HG02870 (cell line): Measurements from ENCODE around the gene PGD.
A peak's percentile ranks its signal among the peaks of the same experiment; 100 is the strongest.
"Not testable (repeated sequence)": the region's sequence is repeated elsewhere in the genome, so short reads cannot be mapped to it uniquely, and the experiment has no call there.

Experiments
- ATAC-seq: cut with Tn5 transposase; IDR thresholded peaks from one replicate; pipeline ENCODE4 v1.9.1; 2021; ENCODE audit warnings: mild to moderate bottlenecking, moderate library complexity; ENCODE audit not compliant: unreplicated experiment

PGD gene

GRCh38 chr1:10398278-10398733, 558 bp upstream of the PGD start:
- ATAC-seq, result peak; percentile 28

- no peak for ATAC-seq
Observed at GRCh38 chr1:10399444-10399941, 629 bp downstream of the PGD start.

GRCh38 chr1:10400013-10400412, 1.1 kb downstream of the PGD start:
- ATAC-seq, result no peak

GRCh38 chr1:10401281-10401680, 2.4 kb downstream of the PGD start:
- no peak for ATAC-seq

- no peak for ATAC-seq
Observed at GRCh38 chr1:10402729-10403274, 3.9 kb downstream of the PGD start.

GRCh38 chr1:10407201-10407600, 8.3 kb downstream of the PGD start:
- ATAC-seq, result no peak

- ATAC-seq, result no peak
Observed at GRCh38 chr1:10415211-10415930, 16.5 kb downstream of the PGD start.

GRCh38 chr1:10415967-10416366, 17.1 kb downstream of the PGD start:
- ATAC-seq, result not testable (repeated sequence)

GRCh38 chr1:10418741-10419140, 19.9 kb downstream of the PGD start:
- ATAC-seq, result not testable (repeated sequence)

GRCh38 chr1:10419351-10419750, 20.5 kb downstream of the PGD start:
- ATAC-seq, result no peak

GRCh38 chr1:10421637-10422036, 22.8 kb downstream of the PGD start:
- no peak for ATAC-seq

- ATAC-seq, result no peak
Observed at GRCh38 chr1:10424034-10424433, 25.2 kb downstream of the PGD start.

- no peak for ATAC-seq
Observed at GRCh38 chr1:10424651-10425050, 25.8 kb downstream of the PGD start.

- ATAC-seq, result not testable (repeated sequence)
Observed at GRCh38 chr1:10425826-10426534, 27.1 kb downstream of the PGD start.

GRCh38 chr1:10426535-10426848, 27.6 kb downstream of the PGD start:
- ATAC-seq, result not testable (repeated sequence)

- ATAC-seq, result no peak
Observed at GRCh38 chr1:10428984-10429383, 30.1 kb downstream of the PGD start.

- peak; percentile 11 for ATAC-seq
Observed at GRCh38 chr1:10429868-10430215, 31.0 kb downstream of the PGD start.

GRCh38 chr1:10430216-10431069, 31.6 kb downstream of the PGD start, which contains the start of gene CENPS:
CENPS (plus strand) TSS chr1:10430433; CDS start chr1:10430518, 85 bp downstream.
- peak; percentile 76 for ATAC-seq

GRCh38 chr1:10431070-10431730, 32.3 kb downstream of the PGD start:
- no peak for ATAC-seq

GRCh38 chr1:10432910-10433700, 34.2 kb downstream of the PGD start:
- no peak for ATAC-seq
